Transverse colon (tissue), 3 donors: Measurements from ENCODE around the gene PLD4.
"Not testable (repeated sequence)": the region's sequence is repeated elsewhere in the genome, so short reads cannot be mapped to it uniquely, and the experiment has no call there.

Experiments
- EP300 ChIP-seq: sonication (generic); formaldehyde crosslinking; IDR thresholded peaks from one replicate; pipeline ENCODE4 v1.6.1; 2017; ENCODE audit warnings: antibody characterized with exemption, low read depth
- TF ChIP-seq, protein P1 (sequence below), 5 experiments: fragments of 200-600 bp in 3 of 5; fragments of 450-650 bp in 2 of 5; sonication (generic) in 3 of 5; IDR thresholded peaks; 1 replicate in 2 of 5; 2 replicates in 3 of 5; pipeline ENCODE4 v1.5.1; 2016 to 2017; ENCODE audit warnings: antibody characterized with exemption in 5 of 5, inconsistent platforms in 3 of 5, mild to moderate bottlenecking in 2 of 5, moderate library complexity in 1 of 5

DNA sequence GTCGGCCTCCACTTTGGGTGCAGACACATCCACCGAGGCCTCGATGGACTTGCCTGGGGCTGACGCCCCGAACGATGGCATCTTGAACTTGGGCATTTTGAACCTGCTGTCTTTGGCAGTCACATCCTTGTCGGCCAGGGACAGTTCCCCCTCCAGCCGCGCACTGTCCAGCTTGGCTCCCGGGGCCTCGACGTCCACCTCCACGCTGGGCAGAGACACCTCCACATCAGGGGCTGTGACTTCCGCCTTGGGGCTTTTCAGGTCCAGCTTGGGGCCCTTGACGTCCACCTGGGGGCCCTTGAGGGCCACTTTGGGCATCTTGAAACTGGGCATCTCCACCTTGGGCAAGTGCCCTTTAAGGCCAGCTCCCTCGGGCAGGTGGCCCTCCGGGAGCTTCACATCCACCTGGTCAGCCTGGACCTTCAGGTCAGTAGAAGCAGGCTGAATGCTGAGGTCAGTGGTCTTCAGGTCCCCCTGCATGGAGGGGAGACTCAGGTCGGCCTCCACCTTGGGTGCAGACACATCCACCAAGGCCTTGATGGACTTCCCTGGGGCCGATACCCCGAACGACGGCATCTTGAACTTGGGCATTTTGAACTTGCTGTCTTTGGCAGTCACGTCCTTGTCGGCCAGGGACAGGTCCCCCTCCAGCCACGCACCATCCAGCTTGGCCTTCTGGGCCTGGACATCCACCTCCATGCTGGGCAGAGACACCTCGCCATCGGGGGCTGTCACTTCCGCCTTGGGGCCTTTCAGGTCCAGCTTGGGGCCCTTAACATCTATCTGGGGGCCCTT, 27.4 kb downstream of the PLD4 start:
- TF ChIP-seq, protein P1, sequence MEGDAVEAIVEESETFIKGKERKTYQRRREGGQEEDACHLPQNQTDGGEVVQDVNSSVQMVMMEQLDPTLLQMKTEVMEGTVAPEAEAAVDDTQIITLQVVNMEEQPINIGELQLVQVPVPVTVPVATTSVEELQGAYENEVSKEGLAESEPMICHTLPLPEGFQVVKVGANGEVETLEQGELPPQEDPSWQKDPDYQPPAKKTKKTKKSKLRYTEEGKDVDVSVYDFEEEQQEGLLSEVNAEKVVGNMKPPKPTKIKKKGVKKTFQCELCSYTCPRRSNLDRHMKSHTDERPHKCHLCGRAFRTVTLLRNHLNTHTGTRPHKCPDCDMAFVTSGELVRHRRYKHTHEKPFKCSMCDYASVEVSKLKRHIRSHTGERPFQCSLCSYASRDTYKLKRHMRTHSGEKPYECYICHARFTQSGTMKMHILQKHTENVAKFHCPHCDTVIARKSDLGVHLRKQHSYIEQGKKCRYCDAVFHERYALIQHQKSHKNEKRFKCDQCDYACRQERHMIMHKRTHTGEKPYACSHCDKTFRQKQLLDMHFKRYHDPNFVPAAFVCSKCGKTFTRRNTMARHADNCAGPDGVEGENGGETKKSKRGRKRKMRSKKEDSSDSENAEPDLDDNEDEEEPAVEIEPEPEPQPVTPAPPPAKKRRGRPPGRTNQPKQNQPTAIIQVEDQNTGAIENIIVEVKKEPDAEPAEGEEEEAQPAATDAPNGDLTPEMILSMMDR (IDR thresholded peaks at IDR 0.05) = not testable (repeated sequence)
- TF ChIP-seq EP300 = not testable (repeated sequence)
